Gastroesophageal sphincter (tissue), 3 donors: ENCODE results near the gene TSPO2.

Source experiments
- CTCF ChIP-seq, 4 experiments: fragments of 200-600 bp in 2 of 4; fragments of 450-650 bp in 2 of 4; sonication (generic) in 1 of 4; IDR thresholded peaks; one replicate each; pipeline ENCODE4 v1.5.1; 2017 to 2019; ENCODE audit warnings: antibody characterized with exemption in 4 of 4, mild to moderate bottlenecking in 2 of 4, moderate library complexity in 2 of 4
- EP300 ChIP-seq: sonication (generic); formaldehyde crosslinking; IDR thresholded peaks from one replicate; pipeline ENCODE4 v1.6.1; 2017; ENCODE audit warnings: antibody characterized with exemption, mild to moderate bottlenecking
- POLR2A ChIP-seq, 2 donors: fragments of 450-650 bp; IDR thresholded peaks; one replicate each; pipeline ENCODE4 v1.6.1; 2017; ENCODE audit warnings: antibody characterized with exemption in 2 of 2, mild to moderate bottlenecking in 2 of 2, moderate library complexity in 1 of 2
- POLR2AphosphoS5 ChIP-seq: sonication (generic); formaldehyde crosslinking; IDR thresholded peaks from one replicate; pipeline ENCODE4 v1.6.1; 2017; ENCODE audit warnings: antibody characterized with exemption

GRCh38 chr6:41025966-41026530 is 16.2 kb upstream of the TSPO2 start:
- TF ChIP-seq CTCF (IDR thresholded peaks at IDR 0.05) (no peak), POLR2A (IDR thresholded peaks at IDR 0.05) (no peak), EP300 (no peak), POLR2AphosphoS5 (no peak)
